GM15510 (cell line): ENCODE data around the gene DNAJA2.

Experiments
- POLR2A ChIP-seq: IDR thresholded peaks from 3 replicates; pipeline ENCODE4 v1.6.1; 2011; ENCODE audit warnings: borderline replicate concordance; ENCODE audit not compliant: insufficient read length; ENCODE audit errors: extremely low read depth

The DNAJA2 gene

DNA sequence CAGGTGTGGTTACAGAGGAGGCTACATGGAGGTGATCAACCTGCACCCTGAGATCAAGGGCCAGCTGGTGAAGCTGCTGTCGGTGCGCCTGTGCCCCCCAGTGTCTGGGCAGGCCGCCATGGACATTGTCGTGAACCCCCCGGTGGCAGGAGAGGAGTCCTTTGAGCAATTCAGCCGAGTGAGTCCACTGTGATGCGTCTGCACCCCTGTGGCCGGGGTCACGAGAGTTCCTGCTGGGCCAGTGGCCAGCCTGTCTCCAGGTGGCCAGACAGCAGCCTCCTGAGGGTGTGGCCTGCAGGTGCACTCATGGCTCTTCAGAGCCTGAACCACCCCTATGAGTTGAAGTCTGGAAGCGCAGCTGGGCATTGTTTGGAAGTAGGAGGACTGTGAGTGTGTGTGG is 51.2 kb downstream of the DNAJA2 start:
- TF ChIP-seq POLR2A, result no peak

GRCh38 chr16:46920402-46921068 is 52.9 kb downstream of the DNAJA2 start:
- no peak for TF ChIP-seq POLR2A

- TF ChIP-seq POLR2A, result no peak
These were observed 54.3 kb downstream of the DNAJA2 start for GRCh38 chr16:46918905-46919792.

DNA sequence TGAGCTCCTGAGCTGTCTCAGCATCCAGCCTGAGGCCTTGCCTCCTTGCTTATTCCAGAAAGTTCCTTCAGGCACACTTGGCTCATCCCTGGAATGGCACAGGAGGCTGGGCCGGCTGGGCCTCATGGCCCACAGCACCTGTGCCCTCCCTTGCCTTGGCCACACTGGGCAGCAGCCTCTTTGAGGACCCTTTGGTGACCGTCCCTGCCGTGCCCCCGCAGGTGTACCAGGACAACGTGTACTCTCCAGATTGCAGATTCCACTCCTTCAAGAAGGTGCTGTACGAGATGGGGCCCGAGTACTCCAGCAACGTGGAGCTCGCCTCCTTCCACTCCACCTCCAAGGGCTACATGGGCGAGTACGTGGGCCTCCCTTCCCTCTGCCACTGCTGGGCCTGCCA is 55.1 kb downstream of the DNAJA2 start:
- TF ChIP-seq POLR2A, result no peak

DNA sequence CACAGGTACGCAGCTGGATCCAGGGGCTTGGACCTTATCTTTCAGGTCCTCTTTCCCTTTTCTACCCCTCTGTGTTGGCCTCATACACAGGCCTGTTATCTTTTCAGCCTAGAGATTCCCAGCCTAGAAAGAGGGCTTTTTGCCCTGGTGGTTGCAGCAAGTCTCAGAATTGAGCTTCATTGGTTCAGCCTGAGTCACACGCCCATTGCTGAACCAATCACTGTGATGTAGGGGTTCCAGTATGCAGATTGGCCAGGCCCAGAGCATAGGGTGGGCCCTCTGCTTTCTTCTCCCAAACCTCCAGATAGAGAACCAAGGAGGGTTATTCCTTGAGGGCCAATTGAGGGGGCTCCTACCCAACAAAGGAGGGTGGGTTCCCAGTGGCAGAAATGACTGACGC is 56.5 kb downstream of the DNAJA2 start:
- no peak for TF ChIP-seq POLR2A

DNA sequence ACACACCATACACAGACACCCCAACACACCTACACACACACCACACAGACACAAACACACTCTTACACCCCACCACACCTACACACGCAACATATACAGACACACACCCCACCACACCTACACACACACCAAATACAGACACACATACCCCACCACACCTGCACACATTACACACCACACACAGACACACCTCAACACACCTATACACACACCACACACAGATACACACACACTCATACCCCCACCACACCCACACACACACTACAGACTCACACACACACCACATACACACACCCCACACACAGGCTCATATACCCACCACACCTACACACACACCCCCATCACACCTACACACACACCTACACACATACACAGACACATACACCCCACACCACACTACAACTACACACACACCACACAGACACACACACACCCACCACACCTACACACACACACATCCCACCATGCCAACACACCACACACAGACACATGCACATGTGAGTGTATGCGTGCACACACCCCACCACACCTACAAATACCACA is 57.9 kb downstream of the DNAJA2 start:
- no peak for TF ChIP-seq POLR2A

- no peak for TF ChIP-seq POLR2A
These were observed 58.8 kb downstream of the DNAJA2 start for GRCh38 chr16:46914556-46915201.

DNA sequence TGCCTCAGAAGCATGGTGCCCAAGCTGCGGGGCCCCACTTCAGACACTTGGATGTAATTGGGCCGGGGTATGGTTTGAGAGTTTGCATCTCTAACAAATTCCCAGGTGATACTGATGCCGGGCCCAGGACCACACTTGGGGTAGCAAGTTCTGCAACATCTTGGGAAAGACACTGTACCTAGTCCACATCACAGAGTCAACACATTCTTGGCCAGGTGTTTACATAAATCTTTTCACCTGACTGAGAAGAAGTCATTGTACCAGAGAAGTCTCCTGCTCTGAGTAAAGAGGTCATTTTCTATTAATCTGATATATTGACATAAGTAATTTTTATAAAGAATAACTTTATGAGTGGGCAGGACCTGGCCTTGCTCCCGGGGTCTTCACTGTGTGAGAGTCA is 61.8 kb downstream of the DNAJA2 start:
- TF ChIP-seq POLR2A, result no peak

- TF ChIP-seq POLR2A, result no peak
These were observed 62.4 kb downstream of the DNAJA2 start for GRCh38 chr16:46911038-46911437.

- TF ChIP-seq POLR2A, result no peak
These were observed 64.7 kb downstream of the DNAJA2 start for GRCh38 chr16:46908540-46909372.

DNA sequence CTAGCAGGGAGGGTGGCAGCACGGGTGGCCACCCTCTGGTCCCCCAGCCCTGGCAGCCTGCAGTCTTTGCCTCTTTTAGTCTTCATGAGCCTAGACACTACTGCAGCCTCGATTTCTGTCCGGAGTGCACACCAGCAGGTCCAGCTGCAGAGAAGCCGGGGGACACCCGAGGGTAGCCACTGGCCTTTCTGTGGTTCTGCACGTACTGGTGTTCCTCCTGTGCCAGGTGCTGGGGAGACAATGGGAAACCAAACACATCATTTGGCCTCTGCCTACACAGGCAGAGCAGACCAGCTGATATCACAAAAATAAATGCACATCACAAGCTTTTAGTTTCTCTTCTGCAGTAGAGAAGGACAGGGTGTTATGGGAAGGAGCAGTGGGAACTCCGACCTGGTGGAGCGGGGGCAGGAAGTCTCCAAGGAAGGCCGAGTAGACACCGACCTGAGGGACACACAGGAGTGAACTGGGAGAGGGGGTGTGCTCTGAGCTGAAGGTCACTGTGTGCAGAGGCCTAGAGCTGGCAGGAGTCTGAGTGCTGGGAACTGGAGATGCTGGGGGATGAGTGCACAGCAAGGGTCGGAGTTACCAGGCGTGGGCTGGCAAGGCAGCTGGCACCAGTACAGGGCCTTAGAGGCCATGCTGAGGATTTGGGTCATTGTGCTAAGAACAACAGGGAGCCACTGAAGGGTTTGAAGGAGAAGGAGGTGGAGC is 66.3 kb downstream of the DNAJA2 start:
- no peak for TF ChIP-seq POLR2A

GRCh38 chr16:46906360-46907060 is 67.0 kb downstream of the DNAJA2 start:
- TF ChIP-seq POLR2A, result no peak
